Stimulated activated CD8-positive, alpha-beta memory T cell treated with anti-CD3 and anti-CD28 coated beads, Interleukin-2, amount 100 ng/mL, for 1 hour (primary cell): Measurements from ENCODE around the gene AUH.

ENCODE experiments used
- DNase-seq, 2 donors: peaks; one replicate each; pipeline ENCODE4 v3.0.0-alpha.2; 2020; ENCODE audit warnings: low read depth in 2 of 2

Gene AUH

GRCh38 chr9:91247278-91247677 is 114.4 kb downstream of the AUH start:
- no peak for DNase-seq

GRCh38 chr9:91246846-91247245 is 114.9 kb downstream of the AUH start:
- no peak for DNase-seq

- DNase-seq = no peak
These were observed 116.0 kb downstream of the AUH start for GRCh38 chr9:91245431-91246313.

- no peak for DNase-seq
These were observed 118.7 kb downstream of the AUH start for GRCh38 chr9:91243029-91243428.

- DNase-seq = no peak
These were observed 119.8 kb downstream of the AUH start for GRCh38 chr9:91241909-91242308.

GRCh38 chr9:91240596-91241165 is 121.0 kb downstream of the AUH start:
- no peak for DNase-seq

GRCh38 chr9:91239367-91240111 is 122.2 kb downstream of the AUH start:
- no peak for DNase-seq

- no peak for DNase-seq
These were observed 127.2 kb downstream of the AUH start for GRCh38 chr9:91234523-91234922.

- DNase-seq = no peak
These were observed 130.1 kb downstream of the AUH start for GRCh38 chr9:91231619-91232018.

GRCh38 chr9:91223000-91223399 is 138.7 kb downstream of the AUH start:
- no peak for DNase-seq

GRCh38 chr9:91222457-91222856 is 139.3 kb downstream of the AUH start:
- DNase-seq = no peak

GRCh38 chr9:91221332-91221731 is 140.4 kb downstream of the AUH start:
- no peak for DNase-seq

- DNase-seq = no peak
These were observed 141.1 kb downstream of the AUH start for GRCh38 chr9:91220491-91221135.

- DNase-seq = no peak
These were observed 141.7 kb downstream of the AUH start for GRCh38 chr9:91220021-91220420.

GRCh38 chr9:91219557-91219956 is 142.2 kb downstream of the AUH start:
- no peak for DNase-seq

GRCh38 chr9:91217388-91217787 is 144.3 kb downstream of the AUH start:
- no peak for DNase-seq

GRCh38 chr9:91214867-91215266 is 146.9 kb downstream of the AUH start:
- no peak for DNase-seq

GRCh38 chr9:91214086-91214485 is 147.6 kb downstream of the AUH start:
- no peak for DNase-seq

- no peak for DNase-seq
These were observed 149.0 kb downstream of the AUH start for GRCh38 chr9:91212596-91213243.

- DNase-seq = no peak
These were observed 149.8 kb downstream of the AUH start for GRCh38 chr9:91211919-91212318.

- DNase-seq = no peak
These were observed 150.3 kb downstream of the AUH start for GRCh38 chr9:91211414-91211813.

- DNase-seq = no peak
These were observed 151.4 kb downstream of the AUH start for GRCh38 chr9:91210318-91210717.
